ENCODE measurements around the gene PFDN4.

PFDN4 gene

DNA sequence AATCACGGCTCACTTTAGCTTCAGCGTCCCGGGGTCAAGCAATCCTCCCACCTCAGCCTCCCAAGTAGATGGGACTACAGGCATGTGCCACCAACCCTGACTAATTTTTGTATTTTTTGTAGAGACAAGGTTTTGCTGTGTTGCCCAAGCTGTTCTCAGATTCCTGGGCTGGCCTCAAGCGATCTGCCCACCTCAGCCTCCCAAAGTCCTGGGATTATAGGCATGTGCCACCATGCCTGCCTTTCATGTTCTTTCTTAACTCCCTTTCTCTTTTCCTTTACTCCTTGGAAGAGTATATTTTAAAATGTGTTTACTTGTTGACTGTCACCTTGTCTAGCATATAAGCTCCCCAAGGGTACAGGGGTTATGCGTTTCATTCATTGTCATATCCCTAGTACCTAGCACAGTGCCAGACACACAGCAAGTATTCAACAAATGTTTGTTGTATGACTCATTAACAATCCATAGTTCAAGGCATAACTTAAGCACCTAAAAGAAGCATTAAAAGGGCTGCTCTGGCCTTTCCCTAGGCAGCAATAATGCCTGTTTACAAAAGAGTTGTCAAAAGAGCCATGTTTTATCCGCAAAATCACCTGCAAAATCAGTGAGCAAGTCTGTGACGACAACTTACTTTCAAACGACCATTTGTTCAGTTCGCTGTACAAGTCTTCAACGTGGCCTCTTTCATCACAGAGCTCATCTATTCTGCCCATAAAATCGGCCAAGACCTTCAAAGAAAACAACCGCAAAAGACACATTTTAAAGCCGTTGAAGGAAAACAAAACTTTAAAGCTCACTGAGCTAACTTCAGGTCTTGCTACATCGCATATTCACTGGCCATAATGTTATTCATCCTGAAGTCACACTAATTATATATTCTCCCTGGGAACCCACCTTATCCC lies 38.7 kb upstream of the PFDN4 start:
- Histone ChIP-seq H3K27me3 (ENCODE audit: control insufficient read depth, low read length) (peaks cover 13% of the 10 kb centered on the region; the same call in 1 of the 2 replicates), H3K27ac (ENCODE audit: low read depth, low read length) (no peak overlapping the region), H3K36me3 (ENCODE audit: control insufficient read depth, low read length) (no peaks in the 10 kb centered on the region), H3K79me2 (ENCODE audit: control insufficient read depth, low read length) (no peaks in the 10 kb centered on the region), H3K9me2 (replicated peaks; ENCODE audit: control insufficient read depth, low read length) (no peaks in the 10 kb centered on the region), H3K4me2 (ENCODE audit: low read length) (no peak overlapping the region), H3K9me3 (ENCODE audit: control insufficient read depth, insufficient read depth, low read length) (no peaks in the 10 kb centered on the region), H3K4me3 (ENCODE audit: low read length) (no peak overlapping the region), H3F3A (ENCODE audit: control insufficient read depth, insufficient read depth) (no peaks in the 10 kb centered on the region), H3K4me1 (ENCODE audit: control insufficient read depth, low read length) (no peaks in the 10 kb centered on the region), H4K20me1 (ENCODE audit: control insufficient read depth, insufficient read depth, low read depth, low read length) (no peaks in the 10 kb centered on the region)
- TF ChIP-seq, protein P1, sequence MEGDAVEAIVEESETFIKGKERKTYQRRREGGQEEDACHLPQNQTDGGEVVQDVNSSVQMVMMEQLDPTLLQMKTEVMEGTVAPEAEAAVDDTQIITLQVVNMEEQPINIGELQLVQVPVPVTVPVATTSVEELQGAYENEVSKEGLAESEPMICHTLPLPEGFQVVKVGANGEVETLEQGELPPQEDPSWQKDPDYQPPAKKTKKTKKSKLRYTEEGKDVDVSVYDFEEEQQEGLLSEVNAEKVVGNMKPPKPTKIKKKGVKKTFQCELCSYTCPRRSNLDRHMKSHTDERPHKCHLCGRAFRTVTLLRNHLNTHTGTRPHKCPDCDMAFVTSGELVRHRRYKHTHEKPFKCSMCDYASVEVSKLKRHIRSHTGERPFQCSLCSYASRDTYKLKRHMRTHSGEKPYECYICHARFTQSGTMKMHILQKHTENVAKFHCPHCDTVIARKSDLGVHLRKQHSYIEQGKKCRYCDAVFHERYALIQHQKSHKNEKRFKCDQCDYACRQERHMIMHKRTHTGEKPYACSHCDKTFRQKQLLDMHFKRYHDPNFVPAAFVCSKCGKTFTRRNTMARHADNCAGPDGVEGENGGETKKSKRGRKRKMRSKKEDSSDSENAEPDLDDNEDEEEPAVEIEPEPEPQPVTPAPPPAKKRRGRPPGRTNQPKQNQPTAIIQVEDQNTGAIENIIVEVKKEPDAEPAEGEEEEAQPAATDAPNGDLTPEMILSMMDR (IDR thresholded peaks at IDR 0.05; ENCODE audit: low read depth, low read length, poor library complexity, severe bottlenecking): no peak
- no peak for TF ChIP-seq EZH2phosphoT487 (IDR thresholded peaks at IDR 0.05; ENCODE audit: borderline replicate concordance, low read length)

DNA sequence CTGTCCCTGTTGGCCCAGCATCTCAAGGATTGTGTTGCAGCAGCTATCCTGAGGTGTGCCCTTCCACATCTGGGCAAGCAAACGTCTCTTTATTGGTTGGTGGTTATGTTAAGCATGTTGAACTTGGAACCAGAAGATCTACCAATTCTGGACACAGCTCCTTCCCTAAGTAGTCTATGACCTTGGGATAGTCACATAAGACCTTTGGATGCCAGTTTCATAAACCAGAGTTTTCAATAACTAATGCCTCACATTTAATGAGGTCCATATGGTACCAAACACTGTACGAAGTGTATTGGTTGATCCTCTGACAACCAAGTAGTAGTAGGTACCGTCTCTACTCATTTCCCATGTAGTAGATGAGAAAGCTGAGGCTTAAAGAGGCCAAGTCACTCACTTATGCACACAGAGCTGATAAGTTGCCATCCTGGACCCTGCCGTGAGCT lies 37.8 kb upstream of the PFDN4 start:
- Histone ChIP-seq H3K27me3 (ENCODE audit: control insufficient read depth, low read length) (peaks cover 20% of the 10 kb centered on the region), H3K27ac (ENCODE audit: low read depth, low read length) (no peak overlapping the region), H3K36me3 (ENCODE audit: control insufficient read depth, low read length) (no peaks in the 10 kb centered on the region), H3K9me2 (replicated peaks; ENCODE audit: control insufficient read depth, low read length) (no peaks in the 10 kb centered on the region), H3K79me2 (ENCODE audit: control insufficient read depth, low read length) (no peaks in the 10 kb centered on the region), H3F3A (ENCODE audit: control insufficient read depth, insufficient read depth) (no peaks in the 10 kb centered on the region), H3K9me3 (ENCODE audit: control insufficient read depth, insufficient read depth, low read length) (no peaks in the 10 kb centered on the region), H3K4me2 (ENCODE audit: low read length) (no peak overlapping the region), H3K4me1 (ENCODE audit: control insufficient read depth, low read length) (no peaks in the 10 kb centered on the region), H4K20me1 (ENCODE audit: control insufficient read depth, insufficient read depth, low read depth, low read length) (no peaks in the 10 kb centered on the region), H3K4me3 (ENCODE audit: low read length) (no peak overlapping the region)
- TF ChIP-seq, protein P1 (IDR thresholded peaks at IDR 0.05; ENCODE audit: low read depth, low read length, poor library complexity, severe bottlenecking): no peak
- no peak for TF ChIP-seq EZH2phosphoT487 (IDR thresholded peaks at IDR 0.05; ENCODE audit: borderline replicate concordance, low read length)

DNA sequence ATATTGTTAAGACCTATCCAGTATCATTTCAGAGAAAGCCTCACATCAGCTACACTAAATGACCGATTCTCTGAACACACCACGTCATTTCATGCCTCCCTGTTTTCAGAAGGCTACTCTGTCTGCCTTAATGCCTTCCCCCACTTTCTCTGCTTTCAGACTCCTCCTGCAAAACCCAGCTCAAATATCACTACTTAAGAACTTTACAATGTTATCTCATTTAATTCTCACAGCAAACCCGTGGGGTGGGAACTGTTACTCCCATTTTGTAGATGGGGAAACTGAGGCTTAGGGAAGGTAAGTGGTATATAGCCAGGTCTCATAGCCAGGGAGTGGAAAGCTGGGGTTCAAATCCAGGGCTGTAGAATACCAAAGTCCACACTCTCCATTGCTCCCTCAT lies 36.9 kb upstream of the PFDN4 start:
- no peaks in the 10 kb centered on the region for H3F3A ChIP-seq (ENCODE audit: control insufficient read depth, insufficient read depth)
- no peak overlapping the region for H3K4me3 ChIP-seq (ENCODE audit: low read length)
- H3K79me2 ChIP-seq (ENCODE audit: control insufficient read depth, low read length): no peaks in the 10 kb centered on the region
- no peak overlapping the region for H3K27ac ChIP-seq (ENCODE audit: low read depth, low read length)
- H4K20me1 ChIP-seq (ENCODE audit: control insufficient read depth, insufficient read depth, low read depth, low read length): no peaks in the 10 kb centered on the region
- H3K4me1 ChIP-seq (ENCODE audit: control insufficient read depth, low read length): no peaks in the 10 kb centered on the region
- H3K36me3 ChIP-seq (ENCODE audit: control insufficient read depth, low read length): no peaks in the 10 kb centered on the region
- no peaks in the 10 kb centered on the region for H3K9me2 ChIP-seq (replicated peaks; ENCODE audit: control insufficient read depth, low read length)
- TF ChIP-seq, protein P1 (IDR thresholded peaks at IDR 0.05; ENCODE audit: low read depth, low read length, poor library complexity, severe bottlenecking): no peak
- TF ChIP-seq EZH2phosphoT487 (IDR thresholded peaks at IDR 0.05; ENCODE audit: borderline replicate concordance, low read length): no peak
- no peaks in the 10 kb centered on the region for H3K9me3 ChIP-seq (ENCODE audit: control insufficient read depth, insufficient read depth, low read length)
- H3K27me3 ChIP-seq (ENCODE audit: control insufficient read depth, low read length): peaks cover 17% of the 10 kb centered on the region
- no peak overlapping the region for H3K4me2 ChIP-seq (ENCODE audit: low read length)
